Fibroblast of villous mesenchyme (primary cell): ENCODE data around the gene ATXN1L. TPM values are rescaled to one million over a fixed set of nuclear protein-coding genes. Genes with fewer than 3 reads are reported as not detected.

ENCODE experiments used
- DNase-seq: peaks from one replicate; pipeline ENCODE4 v3.0.0-alpha.2; 2010; ENCODE audit warnings: low read depth
- H3K4me3 ChIP-seq: 2 replicates; pipeline ENCODE4 v1.5.1; 2011; ENCODE audit warnings: low read depth, mild to moderate bottlenecking, low read length
- total RNA-seq: library from RNA; depleted of rRNA; stranded (reverse); fragments of >200 nt; gene quantifications from 2 replicates; pipeline ENCODE4 v1.2.3, GENCODE V29; 2012
- TF ChIP-seq, protein P1 (sequence below): IDR thresholded peaks from 2 replicates; pipeline ENCODE4 v1.5.1; 2012; ENCODE audit warnings: low read depth, mild to moderate bottlenecking, low read length; ENCODE audit not compliant: insufficient read depth

Gene ATXN1L
- total RNA-seq, 1 donor: 15.1 TPM

DNA sequence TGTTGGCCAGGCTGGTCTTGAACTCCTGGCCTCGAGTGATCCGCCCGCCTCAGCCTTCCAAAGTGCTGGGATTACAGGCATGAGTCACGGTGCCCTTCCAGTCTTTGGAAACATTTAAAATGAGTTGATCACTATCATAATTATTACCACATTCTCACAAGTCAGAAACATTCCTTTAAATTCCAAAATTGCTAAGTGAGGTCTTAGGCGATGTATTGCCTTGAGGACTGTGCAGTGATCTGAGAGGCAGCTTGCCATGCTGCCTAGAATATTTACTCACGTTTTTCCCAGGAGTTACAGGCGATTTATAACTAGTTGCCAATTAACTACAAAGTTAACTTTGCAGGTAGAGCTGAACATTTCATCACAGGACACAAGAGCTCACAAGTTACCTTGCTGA, 5.7 kb upstream of the ATXN1L start:
- TF ChIP-seq, protein P1, sequence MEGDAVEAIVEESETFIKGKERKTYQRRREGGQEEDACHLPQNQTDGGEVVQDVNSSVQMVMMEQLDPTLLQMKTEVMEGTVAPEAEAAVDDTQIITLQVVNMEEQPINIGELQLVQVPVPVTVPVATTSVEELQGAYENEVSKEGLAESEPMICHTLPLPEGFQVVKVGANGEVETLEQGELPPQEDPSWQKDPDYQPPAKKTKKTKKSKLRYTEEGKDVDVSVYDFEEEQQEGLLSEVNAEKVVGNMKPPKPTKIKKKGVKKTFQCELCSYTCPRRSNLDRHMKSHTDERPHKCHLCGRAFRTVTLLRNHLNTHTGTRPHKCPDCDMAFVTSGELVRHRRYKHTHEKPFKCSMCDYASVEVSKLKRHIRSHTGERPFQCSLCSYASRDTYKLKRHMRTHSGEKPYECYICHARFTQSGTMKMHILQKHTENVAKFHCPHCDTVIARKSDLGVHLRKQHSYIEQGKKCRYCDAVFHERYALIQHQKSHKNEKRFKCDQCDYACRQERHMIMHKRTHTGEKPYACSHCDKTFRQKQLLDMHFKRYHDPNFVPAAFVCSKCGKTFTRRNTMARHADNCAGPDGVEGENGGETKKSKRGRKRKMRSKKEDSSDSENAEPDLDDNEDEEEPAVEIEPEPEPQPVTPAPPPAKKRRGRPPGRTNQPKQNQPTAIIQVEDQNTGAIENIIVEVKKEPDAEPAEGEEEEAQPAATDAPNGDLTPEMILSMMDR: no peak
- no peak overlapping the region for H3K4me3 ChIP-seq
- peak; percentile 47 for DNase-seq

DNA sequence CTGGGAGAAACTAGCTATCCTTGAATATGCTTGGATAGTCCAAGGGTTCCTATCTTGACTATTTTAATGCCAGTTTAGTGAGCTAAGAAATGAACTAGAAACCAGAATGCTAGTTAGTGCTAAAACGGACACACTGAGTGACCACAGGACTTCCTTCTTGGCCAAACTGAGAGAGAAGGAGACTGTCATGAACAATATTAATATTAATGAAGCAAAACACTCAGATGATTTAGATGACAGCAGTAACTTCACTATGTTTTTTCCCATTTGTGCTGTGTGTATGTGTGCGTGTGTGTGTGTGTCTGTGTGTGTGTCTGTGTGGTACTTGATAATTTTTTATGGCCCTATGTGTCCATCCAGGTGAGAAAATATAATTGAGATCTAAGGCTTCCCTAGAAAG, 2.2 kb upstream of the ATXN1L start:
- H3K4me3 ChIP-seq: no peak overlapping the region
- DNase-seq: no peak
- TF ChIP-seq, protein P1: no peak

GRCh38 chr16:71846431-71846830, 655 bp downstream of the ATXN1L start:
- peak overlapping the region; percentile 95 for H3K4me3 ChIP-seq
- peak; percentile 38 for DNase-seq
- TF ChIP-seq, protein P1: no peak

- peak overlapping the region; percentile 95 for H3K4me3 ChIP-seq
- TF ChIP-seq, protein P1: no peak
- no peak for DNase-seq
These were observed 1.3 kb downstream of the ATXN1L start for GRCh38 chr16:71847096-71847495.

GRCh38 chr16:71848622-71849021, 2.8 kb downstream of the ATXN1L start:
- TF ChIP-seq, protein P1: no peak
- no peak overlapping the region for H3K4me3 ChIP-seq
- no peak for DNase-seq

GRCh38 chr16:71851746-71852145, 6.0 kb downstream of the ATXN1L start:
- H3K4me3 ChIP-seq: no peak overlapping the region
- TF ChIP-seq, protein P1: no peak
- DNase-seq: no peak

GRCh38 chr16:71852158-71852557, 6.4 kb downstream of the ATXN1L start:
- DNase-seq: no peak
- TF ChIP-seq, protein P1: no peak
- H3K4me3 ChIP-seq: no peak overlapping the region
